ENCODE results near the gene UGT1A9.

The UGT1A9 gene

DNA sequence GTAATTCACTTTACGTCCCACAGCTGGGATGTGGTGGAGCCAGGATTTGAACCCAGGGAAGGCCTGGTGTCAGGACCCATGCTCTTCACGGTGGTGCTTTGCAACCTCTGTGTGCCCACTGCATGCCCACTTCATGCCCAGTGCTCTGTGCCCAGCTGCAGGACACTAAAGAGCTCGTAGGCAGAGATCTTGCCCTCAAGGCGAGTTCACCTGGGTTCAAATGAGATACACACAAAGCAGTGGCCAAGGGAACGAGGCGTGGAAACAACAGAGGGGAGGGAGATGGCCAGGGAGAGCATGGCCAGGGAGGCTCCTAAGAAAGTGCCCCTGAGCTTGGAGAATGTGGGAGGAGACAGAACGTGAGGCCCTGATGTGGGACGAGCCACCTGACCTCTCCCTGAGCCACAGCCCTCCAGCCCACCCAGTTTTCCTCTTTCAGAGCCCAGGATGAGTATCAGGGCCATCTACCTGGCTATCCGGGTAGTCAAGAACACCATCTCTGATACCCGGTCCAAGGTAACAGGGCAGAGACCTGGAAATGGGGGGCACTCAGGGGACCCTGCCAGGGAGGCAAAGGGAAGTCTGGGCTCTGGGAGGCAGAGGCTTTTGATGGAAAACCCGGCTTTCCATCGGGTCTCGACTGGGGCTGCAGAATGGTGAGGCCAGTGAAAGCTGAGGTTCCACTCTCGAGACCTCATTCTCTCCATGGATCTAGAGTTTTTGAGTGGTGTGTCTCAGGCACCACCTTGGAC lies 126.8 kb downstream of the UGT1A9 start:
- DNase-seq (ENCODE audit: low read depth): no peak

DNA sequence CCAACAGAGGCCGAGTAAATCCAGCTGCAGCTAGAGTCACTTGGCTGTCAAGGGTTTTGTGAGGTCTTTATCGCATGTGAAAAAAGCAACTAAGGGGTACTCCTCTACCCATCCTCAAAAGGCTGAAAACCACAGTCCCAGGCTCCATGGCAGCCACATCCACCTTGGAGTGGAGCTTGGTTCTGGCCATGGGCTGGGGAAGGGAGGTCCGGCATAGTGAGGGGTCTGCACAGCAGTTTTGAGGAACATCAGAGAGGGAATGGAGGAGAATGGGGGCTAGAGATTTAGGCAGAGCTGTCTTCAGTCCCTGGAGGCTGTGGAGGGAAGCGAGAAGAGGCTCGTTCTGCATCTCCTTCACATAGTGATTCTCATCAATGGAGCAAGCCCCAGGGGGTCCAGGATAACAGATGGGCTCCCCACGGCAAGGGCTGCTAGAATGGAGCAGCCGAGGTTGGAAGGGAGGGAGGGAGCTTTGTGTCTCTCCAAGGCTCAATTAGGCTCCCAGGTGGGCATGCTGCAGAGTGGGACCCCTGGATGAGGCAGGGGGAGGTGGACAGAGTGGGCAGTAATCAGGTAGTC lies 127.5 kb downstream of the UGT1A9 start:
- no peak for DNase-seq (ENCODE audit: low read depth)

DNA sequence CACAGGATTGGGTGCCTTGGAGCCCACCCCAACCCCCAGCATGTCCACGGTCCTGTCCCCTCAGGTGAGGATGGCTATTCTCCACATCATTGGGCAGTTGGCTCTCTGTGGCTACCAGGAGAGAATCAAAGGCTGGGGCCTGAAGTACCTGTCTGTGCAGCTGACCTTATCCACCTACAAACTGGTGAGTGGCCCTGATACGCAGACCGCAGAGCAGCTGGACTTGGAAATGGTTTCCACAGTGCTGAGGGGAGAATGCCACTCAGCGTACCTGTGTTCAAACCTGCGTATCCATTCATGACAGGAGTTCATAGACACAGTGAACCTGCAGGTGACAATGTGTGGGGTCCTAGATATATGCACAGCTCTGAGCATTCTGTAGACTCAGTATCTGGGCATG lies 128.0 kb downstream of the UGT1A9 start:
- no peak for DNase-seq (ENCODE audit: low read depth)

DNA sequence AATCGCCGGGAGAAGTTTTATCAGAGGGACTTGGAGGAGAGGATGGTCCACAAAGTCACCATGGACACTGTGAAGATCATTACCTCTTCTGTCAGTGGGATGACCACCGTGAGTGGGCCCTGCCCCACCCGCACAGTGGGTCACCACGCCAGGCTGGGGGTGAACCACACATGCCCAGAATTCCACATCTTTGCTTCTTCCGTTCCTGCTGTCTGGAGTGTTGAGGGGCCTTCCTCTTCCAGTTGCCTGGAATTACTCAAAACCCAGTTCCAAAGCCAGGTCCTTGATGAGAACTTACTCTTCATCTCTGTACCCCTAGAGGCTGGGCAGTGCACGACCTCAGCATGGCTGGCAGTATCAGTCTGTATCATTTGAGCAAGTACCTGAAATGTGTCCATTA lies 128.5 kb downstream of the UGT1A9 start:
- DNase-seq (ENCODE audit: low read depth): no peak

DNA sequence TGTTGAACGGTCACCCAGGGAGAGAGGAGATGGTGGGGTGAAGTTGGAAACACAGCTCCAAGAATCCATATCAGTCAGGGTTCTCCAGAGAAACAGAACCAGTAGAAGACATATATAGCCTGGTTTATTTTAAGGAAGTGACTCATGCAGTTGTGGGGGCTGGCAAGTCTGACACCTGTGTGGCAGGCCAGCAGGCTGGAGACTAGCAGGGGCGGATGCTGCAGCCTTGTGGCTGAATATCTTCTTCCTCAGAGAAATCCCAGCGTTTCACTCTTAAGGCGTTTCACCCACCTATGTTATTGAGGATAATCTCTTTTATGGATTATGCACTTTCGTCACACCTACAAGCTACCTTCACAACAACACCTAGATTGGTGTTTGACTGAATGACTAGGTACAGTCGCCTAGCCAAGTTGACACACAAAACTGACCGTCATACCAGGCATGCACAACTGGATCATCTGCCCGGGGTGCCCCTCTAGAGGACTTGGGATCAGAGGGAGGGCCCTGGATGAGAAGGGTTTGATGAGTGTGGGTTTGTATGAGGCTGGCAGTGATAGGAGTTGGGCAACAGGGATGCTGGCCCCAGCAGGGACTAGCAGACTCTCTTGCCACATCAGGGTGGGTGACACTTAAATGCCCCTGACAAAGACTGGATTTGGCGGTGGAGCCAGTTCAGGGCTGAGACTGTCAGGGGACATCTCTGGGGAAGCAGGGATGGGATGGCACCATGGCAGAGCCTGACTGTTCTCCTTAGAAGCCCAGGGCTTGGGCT lies 129.8 kb downstream of the UGT1A9 start:
- no peak for DNase-seq (ENCODE audit: low read depth)

DNA sequence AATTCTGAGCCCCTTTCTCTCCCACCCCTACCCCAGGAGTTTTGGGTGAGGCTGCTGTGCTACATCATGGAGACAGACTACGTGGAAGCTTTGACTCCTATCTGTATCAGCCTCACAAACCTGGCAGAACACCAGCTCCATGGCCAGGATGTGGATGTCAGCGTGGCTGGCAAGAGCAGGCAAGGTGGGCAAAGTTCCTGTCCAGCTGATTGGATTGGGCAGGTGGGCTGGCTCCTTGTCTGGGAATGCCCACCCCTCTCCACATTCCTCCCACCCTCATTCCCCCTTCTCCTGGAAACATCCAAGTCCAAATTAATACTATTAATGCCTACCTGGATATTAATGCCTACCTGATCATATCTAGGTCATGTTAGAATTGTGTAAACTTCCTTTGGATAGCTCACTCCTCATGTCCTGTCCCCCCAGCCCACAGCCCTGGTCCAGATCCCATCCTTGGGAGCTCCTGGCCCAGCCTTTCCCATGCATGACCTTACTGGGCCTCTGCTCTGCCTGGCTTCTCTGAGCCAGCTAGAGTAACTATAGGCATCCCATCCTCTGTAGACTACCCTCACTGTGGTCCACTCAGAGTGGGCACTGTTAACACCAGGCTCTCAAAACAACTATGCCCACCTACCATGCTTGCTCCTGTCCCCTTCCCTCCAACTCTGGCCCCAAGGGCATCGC lies 130.6 kb downstream of the UGT1A9 start:
- DNase-seq (ENCODE audit: low read depth): no peak

DNA sequence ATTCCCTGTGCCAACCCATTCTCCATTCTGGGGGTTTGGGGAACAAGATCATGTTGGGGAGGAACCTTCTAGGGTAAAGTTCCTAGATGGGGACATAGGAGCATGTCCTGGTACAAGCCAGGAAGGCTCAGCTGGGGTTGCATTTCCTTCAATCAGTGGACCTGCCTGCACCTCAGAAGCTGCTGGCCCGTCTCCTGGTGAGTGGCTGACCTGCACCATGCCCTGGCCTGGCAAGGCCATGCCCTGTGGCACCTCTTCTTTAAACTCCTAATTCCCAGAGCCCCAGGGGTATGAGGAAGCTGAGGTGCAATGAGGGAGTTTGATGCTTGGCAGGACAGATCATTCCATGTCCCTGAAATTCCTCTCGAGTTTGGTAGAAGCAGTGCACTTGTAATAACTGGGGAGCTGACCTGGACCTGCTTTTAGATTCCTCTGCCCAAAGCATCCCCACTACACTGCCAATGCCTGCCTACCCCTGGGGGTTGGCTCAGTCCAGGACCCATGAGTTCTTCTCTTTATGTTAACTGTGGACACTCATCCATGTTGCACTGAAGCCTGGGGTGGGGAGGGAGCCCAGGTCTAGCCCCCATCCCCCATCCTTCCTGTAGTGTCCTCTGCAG lies 131.7 kb downstream of the UGT1A9 start:
- no peak for DNase-seq (ENCODE audit: low read depth)

DNA sequence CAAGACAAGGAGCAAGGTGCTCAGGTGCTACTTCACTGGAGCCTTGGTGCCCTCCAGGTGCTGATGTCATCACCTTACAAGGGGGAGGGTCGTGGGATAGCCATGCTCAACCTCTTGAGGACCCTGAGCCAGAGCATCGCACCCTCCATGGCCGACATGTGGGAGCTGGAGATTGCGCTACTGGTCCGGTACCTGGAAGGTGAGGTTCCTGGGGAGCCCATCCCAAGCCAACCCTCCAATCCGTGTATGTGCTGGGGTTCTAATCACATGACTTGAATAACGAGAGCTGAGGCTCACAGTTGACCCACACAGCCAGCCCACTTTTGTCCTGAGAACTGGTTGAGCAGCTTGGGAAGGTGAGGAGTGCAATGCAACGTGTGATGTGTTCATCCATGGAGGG lies 132.3 kb downstream of the UGT1A9 start:
- no peak for DNase-seq (ENCODE audit: low read depth)

DNA sequence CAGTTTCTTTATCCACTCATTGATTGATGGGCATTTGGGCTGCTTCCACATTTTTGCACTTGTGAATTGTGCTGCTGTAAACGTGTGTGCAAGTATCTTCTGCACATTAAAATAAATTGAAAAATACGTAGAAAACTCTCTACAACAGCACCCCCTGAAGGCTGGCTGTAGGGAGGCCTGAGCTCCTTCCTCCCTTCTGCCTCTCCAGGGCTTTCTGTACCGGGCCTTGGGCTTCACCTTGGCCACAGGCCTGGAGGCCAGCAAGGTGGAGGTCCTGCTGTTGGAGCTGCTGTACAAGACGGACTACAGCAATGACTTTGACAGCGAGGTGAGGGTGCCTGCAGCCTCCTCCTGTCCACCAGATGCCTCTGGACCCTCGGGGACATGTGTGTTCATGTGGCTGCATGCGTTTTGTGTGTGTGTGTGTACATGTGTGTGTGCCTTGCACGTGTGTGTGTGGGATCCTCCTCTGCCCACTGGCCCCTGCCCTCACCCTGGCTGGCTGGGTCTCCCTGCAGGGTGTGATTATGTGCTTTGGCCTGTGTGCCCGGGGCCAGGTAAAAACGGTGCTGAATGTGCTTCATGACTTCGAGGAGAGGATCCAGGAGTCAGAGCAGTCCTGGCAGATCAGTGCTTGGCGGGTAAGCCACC lies 135.6 kb downstream of the UGT1A9 start:
- no peak for DNase-seq (ENCODE audit: low read depth)

DNA sequence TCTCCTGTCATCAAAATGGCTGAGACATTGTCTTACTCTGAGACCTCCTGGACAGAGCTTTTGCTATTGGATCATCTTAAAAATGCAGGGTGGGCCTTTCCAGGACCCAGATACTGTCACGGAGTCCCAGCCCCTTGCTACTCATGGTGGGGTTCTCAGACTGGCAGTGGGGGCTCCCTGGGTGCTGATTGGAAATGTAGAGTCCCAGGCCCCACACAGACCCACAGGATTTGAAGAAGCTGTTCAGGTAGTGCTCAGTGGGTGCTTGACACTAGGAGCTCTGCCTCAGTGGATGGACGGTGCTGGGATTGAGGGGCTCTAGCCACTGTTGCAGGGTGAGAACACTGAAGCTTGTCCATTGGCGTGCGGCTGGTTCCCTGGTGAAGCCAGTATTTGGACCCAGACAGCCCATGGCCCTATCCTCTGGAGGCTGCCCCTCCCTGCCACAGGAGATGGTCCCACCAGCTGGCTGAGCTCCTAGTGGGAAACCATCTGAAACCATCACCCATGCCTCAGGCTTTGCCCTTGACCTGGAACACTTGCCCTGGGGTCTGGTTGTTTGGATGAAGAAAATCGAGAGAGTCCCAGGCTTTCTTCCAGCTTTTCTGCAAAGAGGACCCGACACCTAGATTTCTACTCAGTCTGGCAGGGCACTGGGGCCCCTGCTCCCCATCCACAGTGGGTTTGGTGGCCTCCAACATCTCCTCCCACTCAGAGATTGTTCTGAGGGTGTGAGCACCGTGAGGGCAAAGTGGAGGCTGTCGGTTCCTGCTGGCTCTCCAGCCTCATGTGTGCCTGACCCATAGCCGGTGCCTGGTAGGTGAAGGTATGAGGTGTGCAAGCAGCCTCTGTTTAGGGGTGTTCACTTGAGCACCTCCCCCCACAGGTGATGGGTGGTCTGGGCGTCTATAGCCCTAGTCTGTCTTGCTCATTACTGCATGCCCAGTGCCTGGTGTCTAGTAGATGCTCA lies 136.6 kb downstream of the UGT1A9 start:
- no peak for DNase-seq (ENCODE audit: low read depth)

DNA sequence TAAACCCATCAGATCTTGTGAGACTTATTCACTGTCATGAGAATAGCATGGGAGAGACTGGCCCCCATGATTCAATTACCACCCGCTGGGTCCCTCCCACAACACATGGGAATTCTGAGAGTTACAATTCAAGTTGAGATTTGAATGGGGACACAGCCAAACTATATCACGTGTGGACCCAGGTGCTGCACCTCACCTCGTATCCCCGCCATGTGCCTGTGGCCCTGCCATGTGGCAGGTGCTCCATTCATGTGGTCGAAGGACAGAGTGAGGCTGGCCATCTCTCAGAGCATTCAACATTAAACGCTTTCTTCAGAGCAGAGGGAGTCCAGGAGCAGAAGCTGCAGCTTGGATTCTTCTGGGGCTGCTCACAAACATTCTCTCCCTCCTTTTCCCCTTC lies 138.7 kb downstream of the UGT1A9 start:
- no peak for DNase-seq (ENCODE audit: low read depth)

DNA sequence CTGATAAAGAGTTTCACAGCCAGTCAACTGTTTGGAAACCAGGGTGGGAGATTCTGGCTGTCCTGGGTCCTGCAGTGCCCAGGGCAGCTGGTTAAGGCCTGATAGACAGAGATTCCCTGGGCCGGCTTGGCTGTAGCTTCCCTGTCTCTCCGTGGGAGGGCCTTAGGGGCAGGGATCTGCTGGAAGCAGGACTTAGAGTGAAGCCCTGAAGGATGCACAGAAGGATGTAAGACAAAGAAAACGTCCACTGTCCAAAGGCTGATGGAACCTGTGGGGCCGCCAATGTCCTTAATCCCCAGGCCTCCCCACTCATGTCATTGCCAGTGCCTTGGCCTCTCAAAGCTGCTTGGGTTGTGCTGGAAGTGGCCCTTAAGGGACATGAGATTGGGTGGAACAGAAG lies 139.4 kb downstream of the UGT1A9 start:
- DNase-seq (ENCODE audit: low read depth): no peak

DNA sequence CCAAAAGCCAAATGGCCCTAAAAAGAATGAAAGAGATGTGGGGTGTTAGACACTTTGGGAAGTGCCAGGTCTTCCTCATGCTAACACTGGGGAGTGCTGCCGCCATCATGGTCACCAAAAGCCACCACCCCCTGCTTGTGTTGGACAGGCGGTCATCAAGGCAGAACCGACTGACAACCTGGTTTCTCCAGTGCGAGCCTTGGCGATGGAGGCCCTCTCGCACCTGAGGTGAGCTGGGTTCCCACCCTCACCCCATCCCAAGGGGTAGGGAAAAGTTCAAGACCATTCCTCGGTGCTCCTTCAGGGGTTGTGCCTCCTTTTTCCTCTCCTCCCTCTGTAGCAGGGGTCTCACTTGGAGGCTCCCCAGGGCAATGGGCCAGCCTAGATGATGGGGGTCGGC lies 140.0 kb downstream of the UGT1A9 start:
- no peak for DNase-seq (ENCODE audit: low read depth)

DNA sequence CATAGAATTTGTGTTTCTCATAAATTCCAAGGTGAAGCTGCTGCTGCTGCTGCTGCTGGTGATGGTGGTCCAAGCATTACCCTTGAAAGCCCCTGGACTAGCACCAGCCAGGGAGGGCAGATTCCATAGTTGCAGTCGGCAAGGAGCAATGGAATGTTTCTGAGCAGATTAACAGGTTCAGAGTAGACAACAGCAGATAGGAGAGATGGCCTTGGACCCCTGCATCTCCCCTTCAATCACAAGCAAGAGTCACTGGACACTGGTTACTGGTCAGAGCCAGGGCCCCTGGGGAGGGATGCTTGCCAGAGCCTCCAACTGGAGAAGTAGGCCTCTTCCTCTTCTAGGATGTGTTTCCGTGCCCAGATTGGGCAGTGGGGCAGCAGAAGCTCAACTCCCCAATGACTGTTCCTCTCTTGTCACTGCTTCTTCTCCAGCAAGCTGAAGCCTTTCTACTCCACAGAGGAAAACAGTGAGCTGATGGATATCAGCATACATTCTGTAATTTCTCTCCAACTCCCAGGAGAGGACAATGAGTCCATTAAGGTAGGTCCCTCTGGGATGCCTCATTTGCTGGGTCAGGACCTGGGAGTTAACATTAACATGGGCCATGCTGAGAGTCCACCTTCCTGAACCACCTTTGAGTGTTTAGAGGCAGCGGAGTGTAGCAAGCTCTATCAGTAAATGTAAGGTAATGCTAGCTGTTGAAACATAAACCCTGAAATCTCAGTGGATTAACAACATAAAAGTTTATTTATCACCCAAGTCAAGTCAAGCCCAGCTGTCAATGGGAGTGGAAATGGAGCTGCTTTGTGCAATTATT lies 141.7 kb downstream of the UGT1A9 start:
- no peak for DNase-seq (ENCODE audit: low read depth)

DNA sequence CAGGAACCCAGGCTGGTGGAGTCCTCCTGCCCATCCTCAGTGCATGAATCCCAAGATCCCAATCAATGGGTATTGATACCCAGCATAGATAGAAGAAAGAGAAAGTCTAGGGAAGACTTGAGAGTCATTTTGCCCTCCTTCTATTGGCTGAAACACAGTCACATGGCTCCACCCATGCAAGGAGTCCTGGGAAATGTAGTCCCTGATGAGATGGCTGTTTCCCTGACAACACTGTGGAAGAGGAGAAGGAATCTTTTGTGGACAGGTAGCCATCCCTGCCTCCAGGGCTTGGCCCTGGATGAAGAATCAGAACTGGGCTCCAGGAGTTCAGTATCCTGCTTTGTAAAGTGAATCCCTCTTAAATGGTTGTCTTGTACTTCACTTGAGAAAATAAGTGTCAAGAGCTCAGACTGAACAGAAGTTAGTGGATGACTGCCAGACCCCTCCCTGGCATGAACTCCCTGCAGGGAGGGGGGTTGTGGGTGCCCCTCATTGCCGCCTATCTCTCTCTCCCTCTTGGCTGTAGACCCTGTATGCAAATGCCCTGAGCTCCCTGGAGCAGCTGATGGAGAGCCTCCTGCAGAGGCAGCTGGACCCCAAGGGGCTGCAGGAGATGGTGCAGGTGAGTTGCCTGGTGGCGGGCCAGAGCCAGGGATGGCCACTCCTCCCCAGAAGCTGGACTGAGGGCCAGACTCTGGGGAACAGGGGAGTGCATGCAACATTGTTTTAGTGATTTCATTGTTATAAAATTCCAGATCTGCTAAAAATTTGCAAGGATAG lies 142.5 kb downstream of the UGT1A9 start:
- DNase-seq (ENCODE audit: low read depth): no peak

DNA sequence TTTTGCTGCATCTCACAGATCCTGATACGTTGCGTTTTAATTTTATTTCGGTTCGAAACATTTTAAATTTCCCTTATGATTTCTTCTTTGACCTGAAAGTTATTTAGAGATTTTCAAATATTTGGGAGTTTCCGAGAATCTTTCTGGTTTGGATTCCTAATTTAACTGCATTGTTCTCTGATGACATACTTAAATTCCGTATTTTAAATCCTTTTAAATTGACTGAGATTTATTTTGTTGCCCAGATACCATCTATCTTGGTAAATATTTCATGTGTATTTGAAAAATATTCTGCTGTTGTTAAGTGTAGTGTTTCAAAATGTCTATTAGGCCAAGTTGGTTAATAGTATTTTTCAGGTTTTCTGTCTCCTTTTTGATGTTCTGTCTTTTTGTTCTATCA lies 144.2 kb downstream of the UGT1A9 start:
- DNase-seq (ENCODE audit: low read depth): no peak

DNA sequence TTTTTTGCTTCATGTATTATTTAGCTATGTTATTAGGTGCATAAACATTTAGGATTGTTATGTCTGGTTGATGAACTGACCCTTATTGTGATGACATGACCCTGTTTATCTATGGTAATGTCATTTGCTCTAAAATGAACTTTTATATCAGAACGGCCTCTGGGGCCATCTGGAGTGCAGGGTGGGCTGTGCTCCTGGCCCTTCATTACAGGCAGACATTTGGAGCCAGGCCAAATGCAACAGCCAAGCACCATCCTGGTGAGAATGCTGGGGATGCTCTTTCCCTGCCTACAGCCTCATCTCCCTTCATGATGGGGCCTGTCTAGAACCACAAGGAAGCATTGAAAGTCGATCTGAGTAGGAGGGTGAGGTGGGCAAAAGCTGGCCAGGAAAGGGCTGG lies 144.6 kb downstream of the UGT1A9 start:
- no peak for DNase-seq (ENCODE audit: low read depth)

DNA sequence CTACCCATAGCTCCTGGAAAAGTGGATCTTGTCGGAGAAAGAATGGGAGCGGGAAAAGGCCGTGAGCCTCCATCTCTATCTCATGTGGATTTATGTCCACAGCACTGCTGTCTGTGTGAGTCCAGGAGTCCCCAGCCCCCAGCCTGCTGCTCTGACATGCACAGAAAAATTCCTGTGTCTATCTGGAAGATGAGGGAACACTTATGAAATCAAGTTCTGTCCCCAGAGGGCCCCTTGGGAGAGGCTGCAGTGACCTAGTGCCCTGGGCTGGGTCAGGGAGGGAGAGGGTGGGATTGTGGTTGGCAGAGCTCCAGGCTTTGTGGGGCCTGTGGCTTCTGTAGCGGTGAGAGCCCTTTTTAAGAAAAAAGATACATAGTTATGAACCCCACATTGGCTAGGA lies 145.1 kb downstream of the UGT1A9 start:
- no peak for DNase-seq (ENCODE audit: low read depth)

DNA sequence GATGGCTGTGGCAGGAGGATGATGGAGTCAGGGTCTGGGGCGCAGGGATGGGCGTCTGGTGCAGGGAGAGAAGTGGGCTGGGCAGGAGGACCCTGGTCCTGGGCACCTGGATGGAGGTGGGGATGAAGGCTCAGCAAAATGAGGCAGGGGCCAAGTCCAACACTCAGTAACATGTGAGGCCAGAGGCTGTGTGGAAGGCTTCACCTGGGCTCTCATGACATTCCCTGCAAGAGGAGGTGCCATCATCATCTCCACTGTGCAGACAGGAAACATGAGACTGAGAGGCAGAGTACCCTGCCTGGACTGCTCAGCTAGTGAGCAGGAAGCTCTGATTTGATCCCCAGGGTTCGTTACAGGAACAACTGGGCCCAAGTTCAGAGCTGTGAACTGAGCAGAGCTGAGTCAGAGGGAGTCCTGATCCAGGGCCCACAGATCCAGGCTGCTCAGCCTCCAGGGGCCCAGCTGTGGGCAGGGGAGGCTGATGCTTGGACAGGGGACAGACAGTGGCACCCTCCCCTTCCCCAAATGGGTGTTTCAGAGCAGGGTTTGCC lies 145.7 kb downstream of the UGT1A9 start:
- DNase-seq (ENCODE audit: low read depth): no peak
